ENCODE data around the gene TMEM121B. TPM values are rescaled to one million over a fixed set of nuclear protein-coding genes. Genes with fewer than 3 reads are reported as not detected.

TMEM121B gene
- total RNA-seq, 1 donor = not detected

GRCh38 chr22:17106785-17107546 is 14.2 kb downstream of the TMEM121B start:
- H3K9me3 ChIP-seq (ENCODE audit: low read depth, low read length) = no peaks in the 10 kb centered on the region
- peaks cover 4% of the 10 kb centered on the region for H4K20me1 ChIP-seq (ENCODE audit: insufficient read depth, low read length)
- peak; percentile 72 for DNase-seq (ENCODE audit: insufficient read length, low spot score, missing footprints)
- no peak overlapping the region for H2AFZ ChIP-seq (ENCODE audit: low read length)
- no peak for TF ChIP-seq CTCF (IDR thresholded peaks at IDR 0.05; ENCODE audit: extremely low read depth, low read depth, low read length)
- H3K4me3 ChIP-seq (ENCODE audit: insufficient read depth, low read length) = no peak overlapping the region
- H3K4me1 ChIP-seq (ENCODE audit: insufficient read depth, low read length) = no peaks in the 10 kb centered on the region
- no peaks in the 10 kb centered on the region for H3K27me3 ChIP-seq (ENCODE audit: insufficient read depth, low read length)
- H3K36me3 ChIP-seq (ENCODE audit: insufficient read depth, low read length) = peaks cover 5% of the 10 kb centered on the region
- no peaks in the 10 kb centered on the region for H3K79me2 ChIP-seq (ENCODE audit: insufficient read depth, low read length)
- no peak overlapping the region for H3K27ac ChIP-seq (ENCODE audit: low read depth, low read length)
- H3K4me2 ChIP-seq (ENCODE audit: insufficient read depth, low read length) = no peak overlapping the region

GRCh38 chr22:17106161-17106784 is 14.9 kb downstream of the TMEM121B start:
- H3K36me3 ChIP-seq (ENCODE audit: insufficient read depth, low read length) = peaks cover 12% of the 10 kb centered on the region
- no peaks in the 10 kb centered on the region for H3K4me1 ChIP-seq (ENCODE audit: insufficient read depth, low read length)
- no peaks in the 10 kb centered on the region for H3K79me2 ChIP-seq (ENCODE audit: insufficient read depth, low read length)
- H3K4me3 ChIP-seq (ENCODE audit: insufficient read depth, low read length) = no peak overlapping the region
- no peak overlapping the region for H3K4me2 ChIP-seq (ENCODE audit: insufficient read depth, low read length)
- peak; percentile 61 for DNase-seq (ENCODE audit: insufficient read length, low spot score, missing footprints)
- no peaks in the 10 kb centered on the region for H4K20me1 ChIP-seq (ENCODE audit: insufficient read depth, low read length)
- TF ChIP-seq CTCF (IDR thresholded peaks at IDR 0.05; ENCODE audit: extremely low read depth, low read depth, low read length) = no peak
- H2AFZ ChIP-seq (ENCODE audit: low read length) = no peak overlapping the region
- H3K9me3 ChIP-seq (ENCODE audit: low read depth, low read length) = no peaks in the 10 kb centered on the region
- no peak overlapping the region for H3K27ac ChIP-seq (ENCODE audit: low read depth, low read length)
- H3K27me3 ChIP-seq (ENCODE audit: insufficient read depth, low read length) = no peaks in the 10 kb centered on the region

GRCh38 chr22:17105143-17106129 is 15.7 kb downstream of the TMEM121B start:
- Histone ChIP-seq H3K4me2 (ENCODE audit: insufficient read depth, low read length) (no peak overlapping the region), H3K27ac (ENCODE audit: low read depth, low read length) (no peak overlapping the region), H2AFZ (ENCODE audit: low read length) (no peak overlapping the region), H3K79me2 (ENCODE audit: insufficient read depth, low read length) (no peaks in the 10 kb centered on the region), H3K27me3 (ENCODE audit: insufficient read depth, low read length) (no peaks in the 10 kb centered on the region), H3K4me3 (ENCODE audit: insufficient read depth, low read length) (no peak overlapping the region), H3K36me3 (ENCODE audit: insufficient read depth, low read length) (peaks cover 16% of the 10 kb centered on the region), H3K9me3 (ENCODE audit: low read depth, low read length) (no peaks in the 10 kb centered on the region), H3K4me1 (ENCODE audit: insufficient read depth, low read length) (no peaks in the 10 kb centered on the region), H4K20me1 (ENCODE audit: insufficient read depth, low read length) (no peaks in the 10 kb centered on the region)
- DNase-seq (ENCODE audit: insufficient read length, low spot score, missing footprints) = peak; percentile 80
- TF ChIP-seq CTCF (IDR thresholded peaks at IDR 0.05; ENCODE audit: extremely low read depth, low read depth, low read length) = no peak

Data from osteoblast (primary cell).